Measurements from ENCODE around the gene MYO1B.

MYO1B gene

GRCh38 chr2:191215666-191216065 is 29.5 kb upstream of the MYO1B start:
- TF ChIP-seq, protein P1, sequence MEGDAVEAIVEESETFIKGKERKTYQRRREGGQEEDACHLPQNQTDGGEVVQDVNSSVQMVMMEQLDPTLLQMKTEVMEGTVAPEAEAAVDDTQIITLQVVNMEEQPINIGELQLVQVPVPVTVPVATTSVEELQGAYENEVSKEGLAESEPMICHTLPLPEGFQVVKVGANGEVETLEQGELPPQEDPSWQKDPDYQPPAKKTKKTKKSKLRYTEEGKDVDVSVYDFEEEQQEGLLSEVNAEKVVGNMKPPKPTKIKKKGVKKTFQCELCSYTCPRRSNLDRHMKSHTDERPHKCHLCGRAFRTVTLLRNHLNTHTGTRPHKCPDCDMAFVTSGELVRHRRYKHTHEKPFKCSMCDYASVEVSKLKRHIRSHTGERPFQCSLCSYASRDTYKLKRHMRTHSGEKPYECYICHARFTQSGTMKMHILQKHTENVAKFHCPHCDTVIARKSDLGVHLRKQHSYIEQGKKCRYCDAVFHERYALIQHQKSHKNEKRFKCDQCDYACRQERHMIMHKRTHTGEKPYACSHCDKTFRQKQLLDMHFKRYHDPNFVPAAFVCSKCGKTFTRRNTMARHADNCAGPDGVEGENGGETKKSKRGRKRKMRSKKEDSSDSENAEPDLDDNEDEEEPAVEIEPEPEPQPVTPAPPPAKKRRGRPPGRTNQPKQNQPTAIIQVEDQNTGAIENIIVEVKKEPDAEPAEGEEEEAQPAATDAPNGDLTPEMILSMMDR (IDR thresholded peaks at IDR 0.05; ENCODE audit: low read depth, low read length, missing control alignments) = no peak
- no peak for DNase-seq (ENCODE audit: low read depth)
- H3K4me3 ChIP-seq (ENCODE audit: low read depth, low read length) = no peak overlapping the region

- DNase-seq (ENCODE audit: low read depth) = no peak
- TF ChIP-seq, protein P1 (IDR thresholded peaks at IDR 0.05; ENCODE audit: low read depth, low read length, missing control alignments) = no peak
Measured at GRCh38 chr2:191217580-191217979, 27.6 kb upstream of the MYO1B start.

GRCh38 chr2:191218292-191218898 is 26.8 kb upstream of the MYO1B start:
- TF ChIP-seq, protein P1 (IDR thresholded peaks at IDR 0.05; ENCODE audit: low read depth, low read length, missing control alignments) = peak; percentile 69
- H3K4me3 ChIP-seq (ENCODE audit: low read depth, low read length) = no peak overlapping the region
- DNase-seq (ENCODE audit: low read depth) = no peak

More at GRCh38 chr2:191217580-191217979, 27.6 kb upstream of the MYO1B start:
- H3K4me3 ChIP-seq (ENCODE audit: low read depth, low read length) = no peak overlapping the region

GRCh38 chr2:191220671-191221070 is 24.5 kb upstream of the MYO1B start:
- no peak for DNase-seq (ENCODE audit: low read depth)
- no peak overlapping the region for H3K4me3 ChIP-seq (ENCODE audit: low read depth, low read length)
- TF ChIP-seq, protein P1 (IDR thresholded peaks at IDR 0.05; ENCODE audit: low read depth, low read length, missing control alignments) = no peak

GRCh38 chr2:191221666-191222065 is 23.5 kb upstream of the MYO1B start:
- no peak for DNase-seq (ENCODE audit: low read depth)
- TF ChIP-seq, protein P1 (IDR thresholded peaks at IDR 0.05; ENCODE audit: low read depth, low read length, missing control alignments) = no peak
- no peak overlapping the region for H3K4me3 ChIP-seq (ENCODE audit: low read depth, low read length)

DNA sequence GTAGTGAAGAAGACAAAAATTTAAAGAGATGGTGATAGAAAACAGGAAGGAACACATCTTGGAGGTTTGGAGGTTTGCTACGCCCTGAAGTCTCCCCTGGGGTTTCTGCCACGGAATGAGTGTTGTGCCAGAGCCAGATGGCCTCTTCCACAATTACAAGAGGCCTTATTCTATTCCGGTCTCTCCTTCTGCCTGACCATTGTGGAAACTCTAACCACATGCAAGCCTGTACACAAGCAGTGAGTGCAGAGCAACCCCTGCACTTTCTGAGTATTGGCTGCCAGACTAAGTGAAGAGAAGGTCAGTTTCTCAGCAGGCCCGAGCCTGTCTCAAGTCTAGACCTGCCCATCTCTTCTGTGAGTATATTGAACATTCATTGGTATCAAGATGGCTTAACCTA is 22.7 kb upstream of the MYO1B start:
- H3K4me3 ChIP-seq (ENCODE audit: low read depth, low read length) = no peak overlapping the region
- no peak for DNase-seq (ENCODE audit: low read depth)
- TF ChIP-seq, protein P1 (IDR thresholded peaks at IDR 0.05; ENCODE audit: low read depth, low read length, missing control alignments) = no peak

GRCh38 chr2:191222952-191223351 is 22.3 kb upstream of the MYO1B start:
- TF ChIP-seq, protein P1 (IDR thresholded peaks at IDR 0.05; ENCODE audit: low read depth, low read length, missing control alignments) = no peak
- DNase-seq (ENCODE audit: low read depth) = no peak
- no peak overlapping the region for H3K4me3 ChIP-seq (ENCODE audit: low read depth, low read length)
